GM21528 (cell line): ENCODE data around the gene KAT6B.

Source experiments
- ATAC-seq: cut with Tn5 transposase; IDR thresholded peaks from one replicate; pipeline ENCODE4 v1.9.1; 2021; ENCODE audit warnings: mild to moderate bottlenecking, moderate library complexity; ENCODE audit not compliant: unreplicated experiment, low FRiP score

The KAT6B gene

GRCh38 chr10:74977072-74977471, 150.7 kb downstream of the KAT6B start:
- no peak for ATAC-seq

- peak; percentile 73 for ATAC-seq
These were observed 151.8 kb downstream of the KAT6B start for GRCh38 chr10:74977913-74978847.

GRCh38 chr10:74981831-74982633, 155.6 kb downstream of the KAT6B start:
- ATAC-seq = no peak

- no peak for ATAC-seq
These were observed 156.2 kb downstream of the KAT6B start for GRCh38 chr10:74982634-74982982.

DNA sequence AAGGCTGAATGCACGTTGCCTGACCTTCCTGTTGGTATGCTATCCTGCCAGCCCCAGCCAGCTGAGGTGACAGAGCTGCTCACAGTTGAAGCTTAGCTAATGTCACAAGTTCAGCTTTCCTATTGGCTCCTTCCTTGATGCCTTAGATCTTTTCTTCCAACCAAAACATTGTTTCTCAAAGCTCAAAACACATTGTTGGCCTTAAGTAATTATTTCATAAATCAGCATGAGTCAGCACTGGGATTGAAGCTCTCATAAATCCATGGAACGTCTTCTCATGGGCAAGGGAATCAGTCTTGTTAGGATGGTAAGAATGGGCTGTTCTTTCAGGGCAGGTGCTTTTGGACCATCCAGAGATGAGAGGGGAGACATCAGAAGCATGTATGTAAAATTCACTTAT, 157.0 kb downstream of the KAT6B start:
- no peak for ATAC-seq

DNA sequence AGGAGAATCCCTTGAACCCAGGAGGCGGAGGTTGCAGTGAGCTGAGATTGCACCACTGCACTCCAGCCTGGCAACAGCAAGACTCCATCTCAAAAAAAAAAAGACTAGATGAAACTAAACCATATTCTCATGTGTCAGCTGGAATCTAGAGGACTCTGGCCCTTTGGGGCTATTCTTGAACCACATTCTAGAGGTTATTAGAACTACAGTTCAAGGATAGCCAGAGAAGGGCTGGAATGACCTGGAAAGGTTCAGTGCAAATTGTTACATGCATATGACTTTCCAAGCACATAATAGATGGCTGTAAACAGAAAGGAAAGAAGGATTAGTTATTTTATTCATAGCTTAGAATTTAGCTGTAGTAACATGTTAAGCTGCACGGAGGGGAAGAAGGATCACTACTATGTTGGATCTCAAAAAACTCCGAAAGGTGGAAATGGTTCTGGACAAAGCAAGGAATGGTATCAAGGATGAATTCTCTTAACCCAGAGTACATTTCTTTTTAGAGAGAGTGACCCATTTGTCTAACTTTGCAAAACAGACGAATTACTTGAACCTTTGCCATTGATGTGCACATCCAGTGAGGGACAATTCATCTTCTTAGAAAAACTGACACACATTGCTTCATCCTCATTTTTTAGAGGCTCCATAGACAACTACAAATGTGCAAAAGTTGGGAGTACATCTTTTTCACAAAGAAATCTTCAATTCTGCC, 161.1 kb downstream of the KAT6B start:
- ATAC-seq = no peak

GRCh38 chr10:74988054-74988775, 161.8 kb downstream of the KAT6B start:
- ATAC-seq = no peak

- ATAC-seq = no peak
These were observed 162.6 kb downstream of the KAT6B start for GRCh38 chr10:74988832-74989561.

GRCh38 chr10:74991435-74991834, 165.0 kb downstream of the KAT6B start:
- no peak for ATAC-seq

DNA sequence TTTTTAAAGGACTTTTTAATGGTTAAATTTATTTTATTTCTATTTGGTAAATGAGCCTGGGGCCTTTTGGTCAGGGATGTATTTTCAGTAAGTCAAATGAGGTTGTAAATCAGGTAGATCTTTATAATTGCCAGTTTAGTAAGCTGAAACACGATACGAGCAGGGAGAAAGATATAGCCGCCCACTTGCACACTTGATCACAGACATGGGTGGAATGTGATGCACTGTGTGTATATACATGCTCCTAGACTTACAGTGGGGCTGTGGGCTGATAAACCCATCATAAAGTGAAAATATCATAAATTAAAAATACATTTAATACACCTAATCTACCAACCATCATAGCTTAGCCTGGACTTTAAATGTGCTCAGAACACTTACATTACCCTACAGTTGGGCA, 165.7 kb downstream of the KAT6B start:
- no peak for ATAC-seq

DNA sequence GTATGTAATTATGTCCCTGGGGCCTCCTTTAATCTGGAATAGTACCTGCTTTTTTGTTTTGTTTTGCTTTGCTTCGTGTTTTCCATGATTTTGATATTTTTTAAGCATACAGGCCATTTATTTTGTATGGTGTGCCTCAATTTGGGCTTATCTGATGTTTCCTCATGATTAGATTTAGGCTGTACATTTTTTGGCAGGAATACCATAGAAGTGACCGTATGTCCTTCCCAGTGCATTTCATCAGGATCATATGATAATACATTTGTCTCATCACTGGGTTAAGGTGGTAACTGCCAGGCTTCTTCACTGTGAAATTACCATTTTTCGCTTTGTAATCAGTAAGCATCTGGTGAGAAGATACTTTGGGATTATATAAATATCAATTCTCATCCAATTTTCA, 167.2 kb downstream of the KAT6B start:
- ATAC-seq = no peak

- ATAC-seq = no peak
These were observed 168.5 kb downstream of the KAT6B start for GRCh38 chr10:74994854-74995253.

DNA sequence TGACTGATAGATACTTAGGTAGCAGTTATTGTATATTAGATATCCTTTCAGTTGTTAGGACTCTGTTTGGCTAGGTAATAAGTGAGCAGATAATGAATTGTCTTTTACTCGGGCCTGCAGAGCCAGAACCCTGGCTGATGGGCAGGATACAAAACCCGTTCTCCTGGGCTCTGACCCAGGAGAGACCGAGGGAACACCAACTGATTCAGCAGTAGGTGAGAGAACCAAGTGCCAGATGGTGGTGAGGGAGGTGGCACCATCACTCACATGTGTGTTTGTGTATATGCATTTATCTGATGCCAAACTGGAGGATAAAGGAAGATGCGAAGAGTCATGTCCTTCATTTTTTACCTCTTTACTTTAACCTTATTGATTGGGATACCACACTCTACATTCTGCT, 169.4 kb downstream of the KAT6B start:
- ATAC-seq = no peak

GRCh38 chr10:74997163-74997562, 170.8 kb downstream of the KAT6B start:
- no peak for ATAC-seq

GRCh38 chr10:75000748-75001321, 174.4 kb downstream of the KAT6B start:
- peak; percentile 70 for ATAC-seq

GRCh38 chr10:75001715-75002350, 175.4 kb downstream of the KAT6B start:
- no peak for ATAC-seq

DNA sequence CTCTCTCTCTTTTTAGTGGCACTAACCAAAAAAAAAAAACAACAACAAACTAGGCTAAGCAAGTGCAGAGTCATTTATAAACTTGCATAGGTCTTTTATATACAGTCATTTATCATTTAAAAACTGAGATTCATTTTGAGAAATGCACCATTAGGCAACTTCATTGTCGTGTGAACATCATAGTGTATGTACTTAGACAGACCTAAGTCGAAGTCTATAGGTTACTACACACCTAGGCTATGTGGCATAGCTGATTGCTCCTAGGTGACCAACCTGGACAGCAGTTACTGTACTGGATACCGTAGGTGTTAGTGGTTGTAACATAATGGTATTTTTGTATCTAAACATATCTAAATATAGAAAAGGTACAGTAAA, 175.9 kb downstream of the KAT6B start:
- no peak for ATAC-seq

GRCh38 chr10:75002967-75003594, 176.7 kb downstream of the KAT6B start:
- no peak for ATAC-seq
